Gastroesophageal sphincter (tissue), 3 donors: ENCODE results near the gene LPP.

ENCODE experiments used
- POLR2A ChIP-seq, 2 donors: fragments of 450-650 bp; IDR thresholded peaks; one replicate each; pipeline ENCODE4 v1.6.1; 2017; ENCODE audit warnings: antibody characterized with exemption in 2 of 2, mild to moderate bottlenecking in 2 of 2, moderate library complexity in 1 of 2
- POLR2AphosphoS5 ChIP-seq: sonication (generic); formaldehyde crosslinking; IDR thresholded peaks from one replicate; pipeline ENCODE4 v1.6.1; 2017; ENCODE audit warnings: antibody characterized with exemption
- TF ChIP-seq, protein P1 (sequence below), 4 experiments: fragments of 200-600 bp in 2 of 4; fragments of 450-650 bp in 2 of 4; sonication (generic) in 1 of 4; IDR thresholded peaks; one replicate each; pipeline ENCODE4 v1.5.1; 2017 to 2019; ENCODE audit warnings: antibody characterized with exemption in 4 of 4, mild to moderate bottlenecking in 2 of 4, moderate library complexity in 2 of 4

DNA sequence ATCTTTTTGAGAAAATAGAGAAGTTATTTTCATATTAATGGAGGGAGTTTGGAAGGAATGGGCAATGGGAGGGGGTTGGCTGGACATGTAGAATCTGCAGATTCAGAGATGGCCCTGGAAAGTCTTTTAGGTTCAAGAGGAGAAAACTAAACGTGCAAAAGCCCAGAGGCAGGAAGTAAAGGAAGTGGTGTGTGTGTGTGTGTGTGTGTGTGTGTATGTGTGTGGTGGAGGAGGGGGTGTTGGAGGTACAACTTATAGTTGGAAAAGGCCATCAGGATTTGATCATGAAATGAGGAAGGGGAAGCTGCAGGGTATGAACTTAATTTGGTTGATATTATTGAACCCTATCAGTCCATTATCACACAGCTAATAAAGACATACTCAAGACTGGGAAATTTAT lies 5.6 kb upstream of the LPP start:
- TF ChIP-seq, protein P1, sequence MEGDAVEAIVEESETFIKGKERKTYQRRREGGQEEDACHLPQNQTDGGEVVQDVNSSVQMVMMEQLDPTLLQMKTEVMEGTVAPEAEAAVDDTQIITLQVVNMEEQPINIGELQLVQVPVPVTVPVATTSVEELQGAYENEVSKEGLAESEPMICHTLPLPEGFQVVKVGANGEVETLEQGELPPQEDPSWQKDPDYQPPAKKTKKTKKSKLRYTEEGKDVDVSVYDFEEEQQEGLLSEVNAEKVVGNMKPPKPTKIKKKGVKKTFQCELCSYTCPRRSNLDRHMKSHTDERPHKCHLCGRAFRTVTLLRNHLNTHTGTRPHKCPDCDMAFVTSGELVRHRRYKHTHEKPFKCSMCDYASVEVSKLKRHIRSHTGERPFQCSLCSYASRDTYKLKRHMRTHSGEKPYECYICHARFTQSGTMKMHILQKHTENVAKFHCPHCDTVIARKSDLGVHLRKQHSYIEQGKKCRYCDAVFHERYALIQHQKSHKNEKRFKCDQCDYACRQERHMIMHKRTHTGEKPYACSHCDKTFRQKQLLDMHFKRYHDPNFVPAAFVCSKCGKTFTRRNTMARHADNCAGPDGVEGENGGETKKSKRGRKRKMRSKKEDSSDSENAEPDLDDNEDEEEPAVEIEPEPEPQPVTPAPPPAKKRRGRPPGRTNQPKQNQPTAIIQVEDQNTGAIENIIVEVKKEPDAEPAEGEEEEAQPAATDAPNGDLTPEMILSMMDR (IDR thresholded peaks at IDR 0.05), result no peak
- TF ChIP-seq POLR2A (IDR thresholded peaks at IDR 0.05), result no peak
- no peak for TF ChIP-seq POLR2AphosphoS5
